Psoas muscle (tissue), 8 donors: ENCODE results near the gene IMMP1L. TPM values are rescaled to one million over a fixed set of nuclear protein-coding genes. Genes with fewer than 3 reads are reported as not detected.

Experiments used
- ATAC-seq, 4 donors: fragments of 200-7000 bp; cut with Tn5 transposase; one replicate each; pipeline ENCODE4 v1.9.1; 2020; ENCODE audit warnings: moderate library complexity in 3 of 4, mild to moderate bottlenecking in 2 of 4
- DNase-seq, 2 donors: peaks; one replicate each; pipeline ENCODE4 v3.0.0-alpha.2; 2020
- H3K27ac ChIP-seq: fragments of 200-600 bp; one replicate; pipeline ENCODE4 v1.8.0; 2022
- H3K27me3 ChIP-seq, 3 donors: fragments of 200-600 bp in 1 of 3; one replicate each; pipeline versions ENCODE4 v1.6.1 to v1.8.0; 2013 to 2022; ENCODE audit warnings: low read length in 2 of 3, mild to moderate bottlenecking in 2 of 3, moderate library complexity in 1 of 3; ENCODE audit not compliant: insufficient read depth in 3 of 3
- H3K36me3 ChIP-seq, 2 donors: fragments of 200-600 bp in 1 of 2; one replicate each; pipeline versions ENCODE4 v1.6.1 to v1.8.0; 2013 to 2022; ENCODE audit warnings: low read depth in 1 of 2, mild to moderate bottlenecking in 1 of 2, moderate library complexity in 1 of 2; ENCODE audit not compliant: insufficient read depth in 1 of 2
- H3K4me1 ChIP-seq: fragments of 200-600 bp; one replicate; pipeline ENCODE4 v1.8.0; 2022
- H3K4me3 ChIP-seq: fragments of 200-600 bp; one replicate; pipeline ENCODE4 v1.8.0; 2022; ENCODE audit warnings: mild to moderate bottlenecking
- H3K9me3 ChIP-seq: fragments of 200-600 bp; one replicate; pipeline ENCODE4 v1.8.0; 2022
- WGBS, 3 donors: extraction: QIAGEN DNeasy Blood & Tissue Kit; methylation state at CpG; one replicate each; pipeline versions ENCODE4 v1.1.6 to v1.1.7; 2013; 5-methylcytosine and 5-hydroxymethylcytosine counted together
- intact Hi-C, 2 donors: fragments of 100-400 bp; cut with DNase I; formaldehyde crosslinking; loops; one replicate each; pipeline versions ENCODE4 v1.11.0 to v1.14.2; 2022
- polyA plus RNA-seq, 3 donors: library from polyadenylated mRNA; stranded (reverse); fragments of 200-250 nt; gene quantifications; one replicate each; pipeline ENCODE4 v1.2.3, GENCODE V29; 2013
- total RNA-seq, 4 donors: library from RNA; stranded (reverse); fragmentation: NEBNext Ultra II Directional in 2 of 4; extraction: Animal tissue kit (Norgen Biotek cat#: 25700) in 2 of 4; gene quantifications; one replicate each; pipeline versions ENCODE4 v1.2.1 to v1.2.4, GENCODE V29; 2021 to 2023
- TF ChIP-seq, protein P1 (sequence below): fragments of 200-600 bp; IDR thresholded peaks from one replicate; pipeline ENCODE4 v1.8.0; 2022; ENCODE audit warnings: antibody characterized with exemption
- donor health status: healthy with polysubstance abuse.
- donor health status: DM: no; HTN: no; CAD: no; lungs with moderate emphysema.
- donor health status: Bipolar disorder and iron deficiency.
- donor health status: healthy.
- donor health status: DM: yes; HTN: yes; CAD: no.
- donor health status: DM: no; HTN: no; CAD: no.
- donor health status: DM: no; HTN: no; CAD: no.
- donor health status: DM: yes; HTN: yes; CAD: no.

Gene IMMP1L
- total and polyA plus RNA-seq, 7 donors = 15.5 to 42.1 (median 26.3) TPM

DNA sequence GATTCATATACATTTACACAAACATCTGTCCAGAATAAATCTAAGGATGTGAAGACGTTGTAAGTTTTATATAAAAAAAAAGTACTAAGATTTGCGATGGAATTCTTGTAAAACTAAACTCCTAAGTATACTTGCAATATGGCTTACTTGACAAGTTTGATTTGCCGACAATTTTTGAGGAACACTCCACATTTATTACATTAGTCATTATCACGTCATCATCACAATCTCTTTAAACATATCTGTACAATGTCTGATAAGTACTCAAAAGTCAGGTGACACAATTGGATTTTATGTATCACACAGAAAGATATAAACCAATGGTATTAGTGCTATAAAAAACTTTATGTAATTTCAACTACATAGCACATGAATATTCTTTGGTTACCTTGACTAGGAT lies 30.4 kb downstream of the IMMP1L start:
- DNase-seq = no peak
- intact Hi-C loops = no loop called here
- Histone ChIP-seq H3K27ac (no peak overlapping the region), H3K9me3 (no peaks in the 10 kb centered on the region), H3K4me3 (no peak overlapping the region), H3K36me3 (no peaks in the 10 kb centered on the region), H3K4me1 (peaks cover 13% of the 10 kb centered on the region), H3K27me3 (no peaks in the 10 kb centered on the region)
- TF ChIP-seq, protein P1, sequence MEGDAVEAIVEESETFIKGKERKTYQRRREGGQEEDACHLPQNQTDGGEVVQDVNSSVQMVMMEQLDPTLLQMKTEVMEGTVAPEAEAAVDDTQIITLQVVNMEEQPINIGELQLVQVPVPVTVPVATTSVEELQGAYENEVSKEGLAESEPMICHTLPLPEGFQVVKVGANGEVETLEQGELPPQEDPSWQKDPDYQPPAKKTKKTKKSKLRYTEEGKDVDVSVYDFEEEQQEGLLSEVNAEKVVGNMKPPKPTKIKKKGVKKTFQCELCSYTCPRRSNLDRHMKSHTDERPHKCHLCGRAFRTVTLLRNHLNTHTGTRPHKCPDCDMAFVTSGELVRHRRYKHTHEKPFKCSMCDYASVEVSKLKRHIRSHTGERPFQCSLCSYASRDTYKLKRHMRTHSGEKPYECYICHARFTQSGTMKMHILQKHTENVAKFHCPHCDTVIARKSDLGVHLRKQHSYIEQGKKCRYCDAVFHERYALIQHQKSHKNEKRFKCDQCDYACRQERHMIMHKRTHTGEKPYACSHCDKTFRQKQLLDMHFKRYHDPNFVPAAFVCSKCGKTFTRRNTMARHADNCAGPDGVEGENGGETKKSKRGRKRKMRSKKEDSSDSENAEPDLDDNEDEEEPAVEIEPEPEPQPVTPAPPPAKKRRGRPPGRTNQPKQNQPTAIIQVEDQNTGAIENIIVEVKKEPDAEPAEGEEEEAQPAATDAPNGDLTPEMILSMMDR = no peak
- no peak for ATAC-seq
- WGBS, 3 donors = 92 to 96% (median 94%) methylated on average over 4 of the region's 4 CpGs

DNA sequence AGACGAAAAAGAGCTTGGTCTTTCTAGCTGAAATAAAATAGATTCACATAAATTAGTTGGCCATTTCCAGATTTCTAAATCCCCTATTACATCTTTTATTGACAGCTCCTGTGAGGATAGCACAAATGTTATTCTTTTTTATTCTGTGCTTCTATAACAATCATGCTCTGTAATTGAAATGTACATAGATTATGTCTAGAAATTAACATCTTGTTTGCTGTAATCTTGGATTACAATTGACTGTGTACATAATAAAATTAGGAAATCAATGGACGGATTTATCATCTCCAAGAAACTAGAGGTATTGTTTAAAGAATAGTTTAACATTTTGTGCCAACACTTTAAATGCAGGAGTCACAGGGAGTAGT lies 31.2 kb downstream of the IMMP1L start:
- TF ChIP-seq, protein P1 = no peak
- intact Hi-C loops = no loop called here
- WGBS, 3 donors = 88 to 90% (median 90%) methylated on average over 2 of the region's 2 CpGs
- H3K27me3 ChIP-seq = no peaks in the 10 kb centered on the region
- H3K4me1 ChIP-seq = peaks cover 13% of the 10 kb centered on the region
- H3K4me3 ChIP-seq = no peak overlapping the region
- DNase-seq = no peak
- no peaks in the 10 kb centered on the region for H3K9me3 ChIP-seq
- no peaks in the 10 kb centered on the region for H3K36me3 ChIP-seq
- no peak overlapping the region for H3K27ac ChIP-seq
- ATAC-seq = no peak

DNA sequence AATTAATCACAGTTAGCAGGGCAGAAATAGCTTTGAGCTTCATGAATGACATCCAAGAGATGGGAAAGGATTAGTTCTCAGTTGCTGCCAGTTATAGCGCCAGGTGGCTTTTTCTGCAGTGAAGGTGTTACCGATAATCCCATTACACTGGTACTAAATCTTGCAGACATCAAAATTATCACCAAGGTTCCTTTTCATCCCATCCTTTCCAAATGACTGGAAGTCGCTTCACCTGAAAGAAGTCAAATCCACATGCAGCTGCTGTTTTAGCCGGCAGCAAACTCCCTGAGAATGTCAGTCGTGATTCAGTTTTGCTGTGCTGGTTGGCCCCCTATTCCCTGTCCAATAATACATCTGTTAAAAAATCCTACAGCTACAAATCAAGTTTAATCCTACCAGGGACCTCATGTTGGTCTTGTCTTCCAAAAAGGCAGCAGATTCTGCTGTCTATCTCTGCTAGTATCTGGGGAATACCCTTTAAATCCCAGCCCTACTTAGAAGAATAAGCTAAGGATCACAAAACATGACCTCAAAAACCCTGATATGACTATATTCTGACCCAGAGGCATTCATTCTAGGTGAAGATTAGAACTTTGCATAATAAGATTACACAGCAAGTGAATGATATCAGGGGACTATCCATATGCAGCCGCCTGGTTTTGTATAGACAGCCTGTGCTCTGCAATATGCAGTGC lies 31.7 kb downstream of the IMMP1L start:
- DNase-seq (no peak), ATAC-seq (no peak)
- H3K4me1 ChIP-seq = peaks cover 13% of the 10 kb centered on the region
- H3K36me3 ChIP-seq = no peaks in the 10 kb centered on the region
- 47 to 52% (median 48%) methylated on average over 6 of the region's 6 CpGs for WGBS, 3 donors
- no peaks in the 10 kb centered on the region for H3K27me3 ChIP-seq
- H3K27ac ChIP-seq = no peak overlapping the region
- H3K9me3 ChIP-seq = no peaks in the 10 kb centered on the region
- H3K4me3 ChIP-seq = no peak overlapping the region
- intact Hi-C loops = no loop called here
- TF ChIP-seq, protein P1 = no peak

DNA sequence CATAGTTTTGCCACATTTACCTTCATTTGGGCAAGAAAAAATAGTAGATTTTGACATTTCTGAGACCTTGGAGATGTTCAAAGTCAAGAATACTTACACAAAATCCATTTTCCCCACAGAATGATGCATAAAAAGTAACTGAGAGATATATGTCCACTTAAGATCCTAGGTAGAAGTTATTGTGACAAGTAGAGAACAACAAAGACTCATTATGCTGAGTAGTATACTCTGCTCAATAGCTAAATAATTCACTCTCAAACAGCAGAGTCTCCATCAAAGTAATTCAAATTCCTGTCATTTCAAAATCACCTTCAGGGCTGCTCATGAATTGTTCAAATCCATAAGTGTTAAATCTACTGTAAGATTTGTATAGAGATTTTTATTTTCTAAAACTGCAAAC lies 35.3 kb downstream of the IMMP1L start:
- intact Hi-C loops = no loop called here
- H3K36me3 ChIP-seq = peaks cover 0 to 3% of the 10 kb centered on the region in 2 donors
- no peak overlapping the region for H3K4me3 ChIP-seq
- no peak overlapping the region for H3K27ac ChIP-seq
- TF ChIP-seq, protein P1 = no peak
- no peak for DNase-seq
- H3K9me3 ChIP-seq = no peaks in the 10 kb centered on the region
- H3K4me1 ChIP-seq = peaks cover 7% of the 10 kb centered on the region
- no peak for ATAC-seq
- no peaks in the 10 kb centered on the region for H3K27me3 ChIP-seq

DNA sequence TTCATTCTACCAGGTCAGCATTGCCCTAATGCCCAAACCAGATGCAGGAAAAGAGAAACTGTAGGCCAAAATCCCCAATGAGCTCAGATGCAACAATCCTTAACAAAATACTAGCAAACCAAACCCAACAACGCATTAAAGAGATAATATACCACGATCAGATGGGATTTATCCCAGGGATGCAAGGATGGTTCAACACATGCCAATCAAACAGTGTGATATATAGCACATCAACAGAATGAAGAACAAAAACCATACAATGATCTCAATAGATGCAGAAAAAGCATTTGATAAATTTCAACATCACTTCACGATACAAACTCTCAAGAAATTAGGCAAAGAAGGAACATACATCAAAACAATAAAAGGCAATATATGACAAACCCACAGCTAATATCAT lies 45.0 kb downstream of the IMMP1L start:
- intact Hi-C loops = no loop called here
- H3K27me3 ChIP-seq = no peaks in the 10 kb centered on the region
- ATAC-seq = no peak
- DNase-seq = no peak
- WGBS, 3 donors = 97 to 98% (median 98%) methylated on average over 3 of the region's 3 CpGs
- no peak overlapping the region for H3K27ac ChIP-seq
- H3K4me3 ChIP-seq = no peak overlapping the region
- TF ChIP-seq, protein P1 = no peak
- H3K4me1 ChIP-seq = no peaks in the 10 kb centered on the region
- peaks cover 0 to 2% of the 10 kb centered on the region in 2 donors for H3K36me3 ChIP-seq
- H3K9me3 ChIP-seq = peaks cover 10% of the 10 kb centered on the region
